Spleen (tissue), 13 donors: Measurements from ENCODE around the gene SPATA31C2. TPM values are rescaled to one million over a fixed set of nuclear protein-coding genes. Genes with fewer than 3 reads are reported as not detected.
"Not testable (repeated sequence)": the region's sequence is repeated elsewhere in the genome, so short reads cannot be mapped to it uniquely, and the experiment has no call there.

Experiments used
- DNase-seq: peaks from one replicate; pipeline ENCODE4 v3.0.0-alpha.2; 2020
- H3K27ac ChIP-seq, 8 donors: fragments of 200-600 bp; sonication (generic) in 7 of 8; 1 replicate in 4 of 8; 2 replicates in 4 of 8; pipeline versions ENCODE4 v1.5.0 to v1.8.0; 2016 to 2021; ENCODE audit warnings: inconsistent platforms in 4 of 8, mild to moderate bottlenecking in 4 of 8, moderate library complexity in 1 of 8
- H3K27me3 ChIP-seq, 7 donors: fragments of 200-600 bp; sonication (generic) in 6 of 7; replicated peaks in 1 of 7; 1 replicate in 4 of 7; 2 replicates in 3 of 7; pipeline versions ENCODE4 v1.5.0 to v1.8.0; 2016 to 2021; ENCODE audit warnings: inconsistent platforms in 3 of 7, mild to moderate bottlenecking in 1 of 7
- H3K36me3 ChIP-seq, 6 donors: fragments of 200-600 bp; sonication (generic) in 5 of 6; 1 replicate in 4 of 6; 2 replicates in 2 of 6; pipeline versions ENCODE4 v1.5.0 to v1.8.0; 2016 to 2021; ENCODE audit warnings: inconsistent platforms in 2 of 6
- H3K4me1 ChIP-seq, 6 donors: fragments of 200-600 bp; sonication (generic) in 5 of 6; 1 replicate in 3 of 6; 2 replicates in 3 of 6; pipeline versions ENCODE4 v1.5.0 to v1.8.0; 2016 to 2021; ENCODE audit warnings: inconsistent platforms in 3 of 6
- H3K4me3 ChIP-seq, 8 donors: fragments of 200-600 bp; sonication (generic) in 7 of 8; 1 replicate in 4 of 8; 2 replicates in 4 of 8; pipeline versions ENCODE4 v1.5.0 to v1.8.0; 2016 to 2021; ENCODE audit warnings: inconsistent platforms in 4 of 8, mild to moderate bottlenecking in 4 of 8, moderate library complexity in 2 of 8
- H3K9me3 ChIP-seq, 8 donors: fragments of 200-600 bp; sonication (generic) in 7 of 8; 1 replicate in 4 of 8; 2 replicates in 4 of 8; pipeline versions ENCODE4 v1.5.0 to v1.8.0; 2016 to 2021; ENCODE audit warnings: inconsistent platforms in 4 of 8
- POLR2A ChIP-seq, 3 donors: fragments of 450-650 bp; IDR thresholded peaks; one replicate each; pipeline ENCODE4 v1.5.1; 2017; ENCODE audit warnings: antibody characterized with exemption in 3 of 3, mild to moderate bottlenecking in 1 of 3
- POLR2AphosphoS5 ChIP-seq, 3 donors: sonication (generic); formaldehyde crosslinking; IDR thresholded peaks; one replicate each; pipeline ENCODE4 v1.5.1; 2017; ENCODE audit warnings: antibody characterized with exemption in 3 of 3
- WGBS, 5 donors: extraction: QIAGEN DNeasy Blood & Tissue Kit in 3 of 5; methylation state at CpG; one replicate each; pipeline versions ENCODE4 v1.1.5 to v1.1.7; 2013 to 2018; 5-methylcytosine and 5-hydroxymethylcytosine counted together
- intact Hi-C: fragments of 100-400 bp; cut with DNase I; formaldehyde crosslinking; loops from one replicate; pipeline ENCODE4 v1.15.0; 2023; ENCODE audit warnings: low total_unique reads
- long read RNA-seq, 2 donors: transcript quantifications; one replicate each; lab custom pipeline, GENCODE V29; 2026
- polyA plus RNA-seq, 3 donors: library from polyadenylated mRNA; stranded (reverse); fragments of 200-250 nt; gene quantifications; one replicate each; pipeline ENCODE4 v1.2.1, GENCODE V29; 2013
- total RNA-seq, 7 donors: library from RNA; depleted of rRNA in 3 of 7; stranded (reverse); fragments of >200 nt in 3 of 7; fragmentation: NEBNext Ultra II Directional in 4 of 7; extraction: Animal tissue kit (Norgen Biotek cat#: 25700) in 4 of 7; gene quantifications; one replicate each; pipeline versions ENCODE4 v1.1.0 to v1.2.1, GENCODE V29; 2016 to 2021
- TF ChIP-seq, protein P1 (sequence below), 11 experiments: fragments of 200-600 bp in 7 of 11; fragments of 450-650 bp in 4 of 11; sonication (generic) in 4 of 11; IDR thresholded peaks in 8 of 11; conservative IDR thresholded peaks in 3 of 11; 1 replicate in 7 of 11; 2 replicates in 4 of 11; pipeline versions ENCODE4 v1.4.0 to v1.8.0; 2016 to 2021; ENCODE audit warnings: antibody characterized with exemption in 11 of 11, inconsistent platforms in 4 of 11, mild to moderate bottlenecking in 1 of 11
- donor health status: healthy with polysubstance abuse.
- donor health status: DM: no; HTN: no; CAD: no; lungs with moderate emphysema.
- donor health status: DM: no; HTN: no; CAD: no.
- donor health status: Bipolar disorder and iron deficiency.
- donor health status: healthy.
- donor health status: DM: no; HTN: no; CAD: no.
- donor health status: DM: yes; HTN: yes; CAD: no.

Gene SPATA31C2
- total RNA-seq (not detected), polyA plus RNA-seq (not detected)
- long read RNA-seq, donor 1 = 0 reads
- long read RNA-seq, donor 2 = 0 reads

DNA sequence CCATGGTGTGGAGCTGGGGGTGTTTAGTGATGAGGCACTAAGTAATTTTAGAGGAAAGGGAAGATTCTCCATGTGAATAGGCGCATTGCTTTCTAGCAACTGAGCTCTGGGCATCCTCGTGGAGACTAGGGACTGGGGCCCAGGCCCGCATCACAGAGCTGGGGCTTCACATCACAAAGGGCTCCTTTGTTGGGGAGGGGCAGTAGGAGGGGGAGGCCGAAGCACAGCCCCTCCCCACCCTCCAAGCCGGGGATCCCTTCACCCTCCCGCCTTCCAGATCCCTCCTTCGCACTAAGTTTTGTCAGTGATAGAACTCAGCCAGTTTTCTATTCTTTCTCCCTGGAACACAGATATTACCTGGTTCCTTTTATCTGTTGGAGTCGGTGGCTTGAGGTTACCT is at the start of gene SPATA31C2:
SPATA31C2 (minus strand) TSS at position 101 of the 400 bp plus-strand sequence; CDS start at position 72, 29 bp downstream.
- H3K36me3 ChIP-seq, intact Hi-C loops: not testable (repeated sequence)

DNA sequence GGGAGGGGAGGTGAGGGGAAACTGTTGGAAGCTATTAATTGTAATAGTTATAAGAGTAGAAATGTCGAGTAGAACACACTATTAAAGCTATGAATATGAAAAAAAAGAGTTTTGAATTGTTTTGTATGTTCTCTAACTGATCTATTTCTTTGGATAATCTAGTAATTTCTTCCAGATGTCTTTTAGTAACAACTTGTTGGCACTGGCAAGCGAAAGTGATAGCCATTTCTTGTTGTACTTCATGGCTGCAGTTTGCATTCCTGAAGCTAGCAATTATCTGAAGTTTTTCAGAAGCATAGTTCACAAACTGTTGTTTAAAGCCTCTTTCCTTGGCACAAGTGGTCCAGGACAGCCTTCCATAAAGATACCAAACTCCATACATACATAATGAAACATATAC is 49.4 kb upstream of the SPATA31C2 start:
- H3K36me3 ChIP-seq = no peaks in the 10 kb centered on the region
- 60 to 72% (median 63%) methylated on average over 2 of the region's 2 CpGs for WGBS, 5 donors
- no peak for DNase-seq
- no peak overlapping the region for H3K27ac ChIP-seq
- no peaks in the 10 kb centered on the region for H3K4me1 ChIP-seq
- peaks cover 0 to 3% (median 0%) of the 10 kb centered on the region in 7 donors for H3K27me3 ChIP-seq
- TF ChIP-seq POLR2A (IDR thresholded peaks at IDR 0.05) (no peak), POLR2AphosphoS5 (IDR thresholded peaks at IDR 0.05) (no peak)
- TF ChIP-seq, protein P1, sequence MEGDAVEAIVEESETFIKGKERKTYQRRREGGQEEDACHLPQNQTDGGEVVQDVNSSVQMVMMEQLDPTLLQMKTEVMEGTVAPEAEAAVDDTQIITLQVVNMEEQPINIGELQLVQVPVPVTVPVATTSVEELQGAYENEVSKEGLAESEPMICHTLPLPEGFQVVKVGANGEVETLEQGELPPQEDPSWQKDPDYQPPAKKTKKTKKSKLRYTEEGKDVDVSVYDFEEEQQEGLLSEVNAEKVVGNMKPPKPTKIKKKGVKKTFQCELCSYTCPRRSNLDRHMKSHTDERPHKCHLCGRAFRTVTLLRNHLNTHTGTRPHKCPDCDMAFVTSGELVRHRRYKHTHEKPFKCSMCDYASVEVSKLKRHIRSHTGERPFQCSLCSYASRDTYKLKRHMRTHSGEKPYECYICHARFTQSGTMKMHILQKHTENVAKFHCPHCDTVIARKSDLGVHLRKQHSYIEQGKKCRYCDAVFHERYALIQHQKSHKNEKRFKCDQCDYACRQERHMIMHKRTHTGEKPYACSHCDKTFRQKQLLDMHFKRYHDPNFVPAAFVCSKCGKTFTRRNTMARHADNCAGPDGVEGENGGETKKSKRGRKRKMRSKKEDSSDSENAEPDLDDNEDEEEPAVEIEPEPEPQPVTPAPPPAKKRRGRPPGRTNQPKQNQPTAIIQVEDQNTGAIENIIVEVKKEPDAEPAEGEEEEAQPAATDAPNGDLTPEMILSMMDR (IDR thresholded peaks at IDR 0.05 in 8 of 11, conservative IDR thresholded peaks at IDR 0.05 in 3 of 11) = no peak
- intact Hi-C loops = no loop called here
- H3K4me3 ChIP-seq = no peak overlapping the region
- H3K9me3 ChIP-seq = peaks cover 0 to 16% (median 4%) of the 10 kb centered on the region in 8 donors

More for the DNA sequence above, at the start of gene SPATA31C2:
- not testable (repeated sequence) for H3K27me3 ChIP-seq, H3K27ac ChIP-seq, H3K4me3 ChIP-seq, H3K4me1 ChIP-seq, DNase-seq, H3K9me3 ChIP-seq
- 76 to 83% (median 82%) methylated on average over 1 of the region's 8 CpGs; no CpG with 5 or more reads in 2 of the 5 donors for WGBS, 5 donors

DNA sequence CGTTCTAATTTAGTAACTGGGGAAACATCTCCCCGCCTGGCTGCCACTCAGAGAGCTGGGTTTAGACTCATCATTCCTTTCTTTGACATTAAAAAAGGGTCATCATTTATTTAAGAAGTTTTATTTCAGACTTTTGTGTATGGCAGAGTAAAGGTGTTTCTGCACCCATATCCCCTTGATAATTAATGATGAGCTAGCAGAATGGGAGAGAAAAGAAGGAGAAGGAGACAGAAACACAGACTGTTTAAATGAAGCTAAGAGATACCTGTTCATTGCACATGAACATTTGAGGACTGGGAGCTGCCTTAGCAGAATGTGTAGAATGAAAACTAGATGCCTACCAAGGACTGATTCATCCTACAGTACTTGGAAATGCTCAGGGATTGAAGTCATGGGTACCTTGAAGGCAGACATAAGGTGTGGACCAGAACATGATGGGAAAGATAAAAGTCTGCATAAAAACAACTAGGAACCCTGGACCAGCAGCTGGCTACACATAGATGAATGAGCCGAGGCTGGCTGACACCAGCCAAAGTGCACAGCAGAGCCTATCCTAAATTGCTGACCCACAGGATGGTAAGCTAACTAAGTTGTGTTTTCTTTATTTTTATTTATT is 48.3 kb upstream of the SPATA31C2 start:
- H3K4me1 ChIP-seq = no peaks in the 10 kb centered on the region
- WGBS, 5 donors = 86 to 96% (median 92%) methylated on average over 3 of the region's 3 CpGs
- DNase-seq = no peak
- no peak overlapping the region for H3K4me3 ChIP-seq
- intact Hi-C loops = no loop called here
- peaks cover 0 to 16% (median 4%) of the 10 kb centered on the region in 8 donors for H3K9me3 ChIP-seq
- peaks cover 0 to 3% (median 0%) of the 10 kb centered on the region in 7 donors for H3K27me3 ChIP-seq
- no peaks in the 10 kb centered on the region for H3K36me3 ChIP-seq
- no peak overlapping the region for H3K27ac ChIP-seq
- TF ChIP-seq, protein P1 (IDR thresholded peaks at IDR 0.05 in 8 of 11, conservative IDR thresholded peaks at IDR 0.05 in 3 of 11) = no peak
- no peak for TF ChIP-seq POLR2A (IDR thresholded peaks at IDR 0.05)
- no peak for TF ChIP-seq POLR2AphosphoS5 (IDR thresholded peaks at IDR 0.05)

DNA sequence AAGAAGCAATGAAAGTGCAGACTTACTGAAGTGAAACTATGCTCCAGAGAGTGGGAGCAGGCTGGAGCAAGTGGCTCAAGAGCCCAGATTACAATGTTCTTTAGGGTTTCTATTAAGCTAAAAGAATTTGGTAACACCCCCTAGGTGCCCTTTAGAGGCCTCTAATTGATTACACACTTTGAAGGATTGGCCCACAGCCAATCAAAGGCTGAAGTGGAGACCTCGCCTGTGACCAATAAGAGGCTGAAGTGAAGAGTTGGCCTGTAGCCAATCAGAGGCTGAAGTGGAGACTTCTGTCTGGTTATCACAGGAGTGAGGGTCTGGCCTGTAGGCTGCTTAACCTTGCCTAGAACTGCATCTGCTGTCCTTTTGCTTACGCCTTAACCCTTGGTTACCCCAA is 46.7 kb upstream of the SPATA31C2 start:
- Histone ChIP-seq H3K4me3 (no peak overlapping the region), H3K9me3 (peaks cover 0 to 5% (median 0%) of the 10 kb centered on the region in 8 donors), H3K27ac (no peak overlapping the region), H3K27me3 (no peaks in the 10 kb centered on the region), H3K36me3 (no peaks in the 10 kb centered on the region), H3K4me1 (no peaks in the 10 kb centered on the region)
- DNase-seq = no peak
- TF ChIP-seq, protein P1 (IDR thresholded peaks at IDR 0.05 in 8 of 11, conservative IDR thresholded peaks at IDR 0.05 in 3 of 11) = no peak
- no peak for TF ChIP-seq POLR2AphosphoS5 (IDR thresholded peaks at IDR 0.05)
- WGBS, 5 donors = 82 to 94% (median 87%) methylated on average over 2 of the region's 2 CpGs
- intact Hi-C loops = no loop called here
